WERI-Rb-1 (cell line): ENCODE results near the gene KRTAP9-3.

Experiments used
- DNase-seq: peaks from one replicate; pipeline ENCODE4 v3.0.0-alpha.2; 2020
- H3K27ac ChIP-seq: fragments of 250-450 bp; sonication (Bioruptor Pico); 2 replicates; pipeline ENCODE4 v1.5.1; 2020; ENCODE audit warnings: mild to moderate bottlenecking, moderate library complexity
- H3K27me3 ChIP-seq: fragments of 250-450 bp; sonication (Bioruptor Pico); 2 replicates; pipeline ENCODE4 v1.5.1; 2021; ENCODE audit warnings: mild to moderate bottlenecking, low read depth, moderate library complexity; ENCODE audit not compliant: insufficient read depth, severe bottlenecking
- H3K36me3 ChIP-seq: fragments of 250-450 bp; sonication (Bioruptor Pico); 2 replicates; pipeline ENCODE4 v1.5.1; 2020; ENCODE audit warnings: mild to moderate bottlenecking, moderate library complexity
- H3K4me3 ChIP-seq: 2 replicates; pipeline ENCODE4 v1.5.1; 2011; ENCODE audit warnings: low read depth, mild to moderate bottlenecking, control low read depth, low read length
- H3K9me3 ChIP-seq: fragments of 250-450 bp; sonication (Bioruptor Pico); 2 replicates; pipeline ENCODE4 v1.5.1; 2021; ENCODE audit warnings: mild to moderate bottlenecking, moderate library complexity; ENCODE audit not compliant: severe bottlenecking
- TF ChIP-seq, protein P1 (sequence below): IDR thresholded peaks from 2 replicates; pipeline ENCODE4 v1.5.1; 2011; ENCODE audit warnings: low read depth, mild to moderate bottlenecking, control low read depth, inconsistent platforms, low read length

KRTAP9-3 gene

DNA sequence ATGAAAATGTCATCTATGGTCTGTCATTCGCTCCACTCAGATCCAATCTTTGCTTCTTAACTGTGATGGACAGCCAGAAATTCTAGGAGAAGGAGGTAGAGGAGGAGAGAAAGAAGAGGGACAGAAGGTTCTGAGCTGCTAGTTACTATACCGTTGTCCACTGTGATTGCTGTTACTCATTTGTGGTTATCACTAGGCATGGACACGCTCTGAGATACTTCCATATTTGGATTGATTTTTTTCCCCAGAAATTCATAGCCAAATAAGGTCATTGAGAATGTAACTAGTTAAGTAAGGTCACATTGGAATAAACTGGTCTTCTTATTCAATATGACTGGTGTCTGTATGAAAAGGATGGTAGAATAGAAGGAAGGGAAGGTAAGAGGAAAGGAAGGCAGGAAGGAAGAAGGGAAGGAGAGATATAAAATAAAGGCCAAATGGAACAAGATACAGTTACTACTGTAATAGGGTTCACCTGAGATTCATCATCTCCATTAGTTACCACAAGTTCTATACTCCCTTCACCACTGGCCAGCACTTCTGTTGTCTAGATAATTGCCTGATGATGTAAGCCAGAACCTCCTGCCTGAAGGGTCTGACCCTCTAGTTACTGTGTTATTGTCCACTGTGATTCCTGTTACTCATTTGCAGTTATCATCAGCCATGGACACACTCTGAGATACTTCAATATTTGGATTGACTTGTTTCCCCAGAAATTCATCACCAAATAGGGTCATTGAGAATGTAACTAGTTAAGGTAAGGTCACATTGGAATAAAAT lies 46.1 kb downstream of the KRTAP9-3 start:
- Histone ChIP-seq H3K4me3 (no peak overlapping the region), H3K27ac (no peak overlapping the region), H3K36me3 (no peaks in the 10 kb centered on the region), H3K9me3 (no peaks in the 10 kb centered on the region), H3K27me3 (peaks cover 66% of the 10 kb centered on the region)
- TF ChIP-seq, protein P1, sequence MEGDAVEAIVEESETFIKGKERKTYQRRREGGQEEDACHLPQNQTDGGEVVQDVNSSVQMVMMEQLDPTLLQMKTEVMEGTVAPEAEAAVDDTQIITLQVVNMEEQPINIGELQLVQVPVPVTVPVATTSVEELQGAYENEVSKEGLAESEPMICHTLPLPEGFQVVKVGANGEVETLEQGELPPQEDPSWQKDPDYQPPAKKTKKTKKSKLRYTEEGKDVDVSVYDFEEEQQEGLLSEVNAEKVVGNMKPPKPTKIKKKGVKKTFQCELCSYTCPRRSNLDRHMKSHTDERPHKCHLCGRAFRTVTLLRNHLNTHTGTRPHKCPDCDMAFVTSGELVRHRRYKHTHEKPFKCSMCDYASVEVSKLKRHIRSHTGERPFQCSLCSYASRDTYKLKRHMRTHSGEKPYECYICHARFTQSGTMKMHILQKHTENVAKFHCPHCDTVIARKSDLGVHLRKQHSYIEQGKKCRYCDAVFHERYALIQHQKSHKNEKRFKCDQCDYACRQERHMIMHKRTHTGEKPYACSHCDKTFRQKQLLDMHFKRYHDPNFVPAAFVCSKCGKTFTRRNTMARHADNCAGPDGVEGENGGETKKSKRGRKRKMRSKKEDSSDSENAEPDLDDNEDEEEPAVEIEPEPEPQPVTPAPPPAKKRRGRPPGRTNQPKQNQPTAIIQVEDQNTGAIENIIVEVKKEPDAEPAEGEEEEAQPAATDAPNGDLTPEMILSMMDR = no peak
- no peak for DNase-seq
